ENCODE data around the gene PCGF2.

GRCh38 chr17:38710985-38711384 lies 37.2 kb downstream of the PCGF2 start:
- TF ChIP-seq CTCF (IDR thresholded peaks at IDR 0.05) (no peak), POLR2A (IDR thresholded peaks at IDR 0.05) (no peak)
